Cardiac muscle cell (in vitro differentiated cells and primary cell): Measurements from ENCODE around the gene IGF2. TPM values are rescaled to one million over a fixed set of nuclear protein-coding genes. Genes with fewer than 3 reads are reported as not detected.

Experiments used
- DNase-seq, 2 donors: peaks; one replicate each; pipeline versions ENCODE4 v3.0.0 to v3.0.0-alpha.2; 2010 to 2017; ENCODE audit warnings: low read depth in 1 of 2, low spot score in 1 of 2
- H3K27ac ChIP-seq: fragments of 200-600 bp; sonication (generic); 2 replicates; pipeline ENCODE4 v1.5.1; 2016
- H3K27me3 ChIP-seq: fragments of 200-600 bp; sonication (generic); 2 replicates; pipeline ENCODE4 v1.6.0; 2016; ENCODE audit warnings: control low read depth
- H3K36me3 ChIP-seq: fragments of 200-600 bp; sonication (generic); 2 replicates; pipeline ENCODE4 v1.5.1; 2016; ENCODE audit warnings: control low read depth
- H3K4me1 ChIP-seq: fragments of 200-600 bp; sonication (generic); 2 replicates; pipeline ENCODE4 v1.8.1; 2017; ENCODE audit warnings: low read depth, mild to moderate bottlenecking, mixed run types
- H3K4me3 ChIP-seq: fragments of 200-600 bp; sonication (generic); 2 replicates; pipeline ENCODE4 v1.5.1; 2016; ENCODE audit warnings: mild to moderate bottlenecking
- H3K9me3 ChIP-seq: fragments of 200-600 bp; sonication (generic); 2 replicates; pipeline ENCODE4 v1.5.1; 2017; ENCODE audit warnings: low read depth, mild to moderate bottlenecking, control low read depth
- CTCF ChIP-seq: IDR thresholded peaks from 2 replicates; pipeline ENCODE4 v1.5.1; 2012; ENCODE audit warnings: low read depth, mild to moderate bottlenecking, low read length
- polyA plus RNA-seq: library from polyadenylated mRNA; unstranded; fragments of >200 nt; fragmentation: Nextera tagmentation; extraction: Ambion mirVana; gene quantifications from 2 replicates; pipeline ENCODE4 v1.2.1, GENCODE V29; 2016
- total RNA-seq: library from RNA; depleted of rRNA; stranded (reverse); fragments of >200 nt; gene quantifications from 2 replicates; pipeline ENCODE4 v1.2.3, GENCODE V29; 2016

Gene IGF2
- total and polyA plus RNA-seq, 2 experiments from 2014 or later = 91.4 to 155 TPM

GRCh38 chr11:2149460-2149859, 10.3 kb upstream of the IGF2 start:
- no peak for TF ChIP-seq CTCF
- no peak overlapping the region for H3K27ac ChIP-seq
- no peaks in the 10 kb centered on the region for H3K9me3 ChIP-seq
- no peaks in the 10 kb centered on the region for H3K36me3 ChIP-seq
- no peak overlapping the region for H3K4me3 ChIP-seq
- no peak for DNase-seq
- H3K4me1 ChIP-seq = no peaks in the 10 kb centered on the region
- peaks cover 46% of the 10 kb centered on the region for H3K27me3 ChIP-seq

- Histone ChIP-seq H3K36me3 (no peaks in the 10 kb centered on the region), H3K4me3 (no peak overlapping the region), H3K27ac (no peak overlapping the region), H3K9me3 (no peaks in the 10 kb centered on the region), H3K4me1 (no peaks in the 10 kb centered on the region), H3K27me3 (peaks cover 55% of the 10 kb centered on the region)
- no peak for TF ChIP-seq CTCF
- no peak for DNase-seq
Observed at GRCh38 chr11:2148595-2148994, 9.4 kb upstream of the IGF2 start.

- Histone ChIP-seq H3K4me3 (no peak overlapping the region), H3K27ac (no peak overlapping the region), H3K4me1 (no peaks in the 10 kb centered on the region), H3K27me3 (peaks cover 67% of the 10 kb centered on the region), H3K36me3 (no peaks in the 10 kb centered on the region), H3K9me3 (no peaks in the 10 kb centered on the region)
- no peak for DNase-seq
- TF ChIP-seq CTCF = no peak
Observed at GRCh38 chr11:2147391-2147790, 8.2 kb upstream of the IGF2 start.

GRCh38 chr11:2146051-2146450, 6.9 kb upstream of the IGF2 start:
- no peaks in the 10 kb centered on the region for H3K4me1 ChIP-seq
- H3K27me3 ChIP-seq = peaks cover 80% of the 10 kb centered on the region
- no peak for DNase-seq
- TF ChIP-seq CTCF = no peak
- no peaks in the 10 kb centered on the region for H3K36me3 ChIP-seq
- no peaks in the 10 kb centered on the region for H3K9me3 ChIP-seq
- H3K4me3 ChIP-seq = no peak overlapping the region
- H3K27ac ChIP-seq = no peak overlapping the region

- H3K9me3 ChIP-seq = no peaks in the 10 kb centered on the region
- no peak for TF ChIP-seq CTCF
- no peak overlapping the region for H3K4me3 ChIP-seq
- H3K4me1 ChIP-seq = no peaks in the 10 kb centered on the region
- DNase-seq = no peak
- no peaks in the 10 kb centered on the region for H3K36me3 ChIP-seq
- no peak overlapping the region for H3K27ac ChIP-seq
- peaks cover 94% of the 10 kb centered on the region for H3K27me3 ChIP-seq
Observed at GRCh38 chr11:2144544-2145248, 5.5 kb upstream of the IGF2 start.
